ENCODE data around the gene TERT. TPM values are rescaled to one million over a fixed set of nuclear protein-coding genes. Genes with fewer than 3 reads are reported as not detected.

Gene TERT
- total RNA-seq, 1 donor from 2014 or later, result 2.4 TPM

- H3K27ac Mint-ChIP-seq, result no peak overlapping the region
Measured at GRCh38 chr5:1274471-1274870, 20.4 kb downstream of the TERT start.

GRCh38 chr5:1273745-1274144 lies 21.1 kb downstream of the TERT start:
- H3F3A ChIP-seq (ENCODE audit: low read depth), result no peaks in the 10 kb centered on the region
- no peaks in the 10 kb centered on the region for H3K36me3 ChIP-seq
- no peak overlapping the region for H3K4me2 ChIP-seq
- H3K27ac ChIP-seq, result no peak overlapping the region
- Mint-ChIP-seq H3K4me3 (no peak overlapping the region), H3K27me3 (ENCODE audit: insufficient read depth, low read depth) (peaks cover 6% of the 10 kb centered on the region), H3K36me3 (peaks cover 3% of the 10 kb centered on the region), H3K9me3 (no peaks in the 10 kb centered on the region), H3K27ac (no peak overlapping the region), H3K4me1 (no peaks in the 10 kb centered on the region)
- H3K9me3 ChIP-seq (ENCODE audit: low read depth), result no peaks in the 10 kb centered on the region
- H3K4me1 ChIP-seq, result no peaks in the 10 kb centered on the region
- TF ChIP-seq EZH2 (IDR thresholded peaks at IDR 0.05), result no peak
- TF ChIP-seq CTCF (IDR thresholded peaks at IDR 0.05), result no peak
- TF ChIP-seq EZH2phosphoT487 (IDR thresholded peaks at IDR 0.05), result no peak
- DNase-seq (ENCODE audit: low spot score), result no peak
- H4K20me1 ChIP-seq (ENCODE audit: low read depth), result no peaks in the 10 kb centered on the region
- no peak overlapping the region for H3K9ac ChIP-seq
- no peaks in the 10 kb centered on the region for H3K27me3 ChIP-seq
- no peak overlapping the region for H3K4me3 ChIP-seq
- no peak overlapping the region for H2AFZ ChIP-seq (replicated peaks)
- no peaks in the 10 kb centered on the region for H3K79me2 ChIP-seq (ENCODE audit: low read depth)

More at GRCh38 chr5:1274471-1274870, 20.4 kb downstream of the TERT start:
- DNase-seq (ENCODE audit: low spot score), result no peak
- Histone ChIP-seq H3K27ac (no peak overlapping the region), H3K36me3 (no peaks in the 10 kb centered on the region), H4K20me1 (ENCODE audit: low read depth) (no peaks in the 10 kb centered on the region), H3K4me1 (no peaks in the 10 kb centered on the region), H3K4me3 (no peak overlapping the region), H2AFZ (replicated peaks) (no peak overlapping the region), H3F3A (ENCODE audit: low read depth) (no peaks in the 10 kb centered on the region), H3K9me3 (ENCODE audit: low read depth) (no peaks in the 10 kb centered on the region), H3K79me2 (ENCODE audit: low read depth) (no peaks in the 10 kb centered on the region), H3K27me3 (no peaks in the 10 kb centered on the region), H3K4me2 (no peak overlapping the region), H3K9ac (no peak overlapping the region)
- H3K4me3 Mint-ChIP-seq, result no peak overlapping the region
- H3K27me3 Mint-ChIP-seq (ENCODE audit: insufficient read depth, low read depth), result peaks cover 4% of the 10 kb centered on the region
- H3K4me1 Mint-ChIP-seq, result no peaks in the 10 kb centered on the region
- no peaks in the 10 kb centered on the region for H3K9me3 Mint-ChIP-seq
- TF ChIP-seq EZH2 (IDR thresholded peaks at IDR 0.05) (no peak), EZH2phosphoT487 (IDR thresholded peaks at IDR 0.05) (no peak), CTCF (IDR thresholded peaks at IDR 0.05) (no peak)
- H3K36me3 Mint-ChIP-seq, result peaks cover 3% of the 10 kb centered on the region

- TF ChIP-seq EZH2 (IDR thresholded peaks at IDR 0.05) (no peak), CTCF (IDR thresholded peaks at IDR 0.05) (no peak), EZH2phosphoT487 (IDR thresholded peaks at IDR 0.05) (no peak)
- Histone ChIP-seq H3K9me3 (ENCODE audit: low read depth) (no peaks in the 10 kb centered on the region), H3K4me2 (no peak overlapping the region), H3K27ac (no peak overlapping the region), H3K36me3 (no peaks in the 10 kb centered on the region), H2AFZ (replicated peaks) (no peak overlapping the region), H3K4me1 (no peaks in the 10 kb centered on the region), H3K4me3 (no peak overlapping the region), H4K20me1 (ENCODE audit: low read depth) (no peaks in the 10 kb centered on the region), H3F3A (ENCODE audit: low read depth) (no peaks in the 10 kb centered on the region), H3K27me3 (no peaks in the 10 kb centered on the region), H3K79me2 (ENCODE audit: low read depth) (no peaks in the 10 kb centered on the region), H3K9ac (no peak overlapping the region)
- no peak overlapping the region for H3K4me3 Mint-ChIP-seq
- no peak for DNase-seq (ENCODE audit: low spot score)
- H3K36me3 Mint-ChIP-seq, result no peaks in the 10 kb centered on the region
- H3K9me3 Mint-ChIP-seq, result no peaks in the 10 kb centered on the region
- no peak overlapping the region for H3K27ac Mint-ChIP-seq
- peaks cover 6% of the 10 kb centered on the region for H3K27me3 Mint-ChIP-seq (ENCODE audit: insufficient read depth, low read depth)
- no peaks in the 10 kb centered on the region for H3K4me1 Mint-ChIP-seq
Measured at GRCh38 chr5:1272201-1272600, 22.7 kb downstream of the TERT start.
